ENCODE results near the gene OR13C5.
"Not testable (repeated sequence)": the region's sequence is repeated elsewhere in the genome, so short reads cannot be mapped to it uniquely, and the experiment has no call there.

The OR13C5 gene, protein sequence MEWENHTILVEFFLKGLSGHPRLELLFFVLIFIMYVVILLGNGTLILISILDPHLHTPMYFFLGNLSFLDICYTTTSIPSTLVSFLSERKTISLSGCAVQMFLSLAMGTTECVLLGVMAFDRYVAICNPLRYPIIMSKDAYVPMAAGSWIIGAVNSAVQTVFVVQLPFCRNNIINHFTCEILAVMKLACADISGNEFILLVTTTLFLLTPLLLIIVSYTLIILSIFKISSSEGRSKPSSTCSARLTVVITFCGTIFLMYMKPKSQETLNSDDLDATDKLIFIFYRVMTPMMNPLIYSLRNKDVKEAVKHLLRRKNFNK

GRCh38 chr9:104599313-104599712, at the start of gene OR13C5:
TSS of gene OR13C5 (minus strand) at chr9:104599413. CDS start at chr9:104599413, 0 bp downstream.
- not testable (repeated sequence) for DNase-seq

DNA sequence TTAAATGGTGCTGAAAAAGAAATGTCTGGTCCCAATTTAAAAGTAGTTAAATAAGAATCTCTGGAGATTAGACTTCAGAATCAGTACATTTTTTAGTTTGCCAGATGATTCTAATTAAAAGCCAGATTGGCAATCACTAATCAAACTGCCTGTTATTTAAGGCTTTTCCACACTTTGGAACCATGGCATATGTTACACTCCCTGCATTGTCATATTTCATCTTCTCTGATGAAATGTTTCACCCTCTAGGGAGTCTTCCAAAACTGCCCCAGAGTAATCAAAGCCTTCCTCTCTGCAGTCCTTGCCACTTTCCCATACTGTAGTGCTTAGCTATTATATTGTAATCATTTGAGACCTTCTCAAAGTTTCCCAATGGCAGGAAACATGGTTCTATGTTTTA, 36.2 kb upstream of the OR13C5 start:
- DNase-seq = no peak

DNA sequence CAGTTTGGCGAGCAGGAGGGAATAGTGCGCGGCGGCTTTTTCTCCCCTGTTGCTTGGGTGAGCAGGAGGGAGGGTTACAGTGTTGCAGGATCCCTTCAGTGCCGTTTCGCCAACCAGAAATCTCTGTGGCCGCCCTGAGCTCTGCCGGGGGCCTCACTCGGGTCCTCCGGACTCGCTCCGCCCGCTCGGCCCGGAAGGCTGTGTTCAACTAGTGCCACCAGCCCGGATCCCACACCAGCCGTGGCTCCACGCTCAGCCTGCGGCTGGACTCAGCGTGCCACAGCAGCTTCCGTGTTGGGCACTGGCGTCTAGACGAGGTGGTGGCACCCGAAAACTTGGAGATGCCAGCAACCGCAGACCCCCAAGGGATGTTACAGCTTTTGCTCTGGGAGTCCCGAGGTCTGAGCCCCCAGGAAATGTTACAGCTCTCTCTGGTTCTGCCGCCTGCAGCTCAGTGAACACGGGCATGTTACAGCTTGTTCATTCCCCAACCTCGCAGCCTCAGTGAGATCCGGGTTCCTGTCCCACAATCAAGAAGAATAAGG, 34.8 kb upstream of the OR13C5 start:
- DNase-seq = no peak

DNA sequence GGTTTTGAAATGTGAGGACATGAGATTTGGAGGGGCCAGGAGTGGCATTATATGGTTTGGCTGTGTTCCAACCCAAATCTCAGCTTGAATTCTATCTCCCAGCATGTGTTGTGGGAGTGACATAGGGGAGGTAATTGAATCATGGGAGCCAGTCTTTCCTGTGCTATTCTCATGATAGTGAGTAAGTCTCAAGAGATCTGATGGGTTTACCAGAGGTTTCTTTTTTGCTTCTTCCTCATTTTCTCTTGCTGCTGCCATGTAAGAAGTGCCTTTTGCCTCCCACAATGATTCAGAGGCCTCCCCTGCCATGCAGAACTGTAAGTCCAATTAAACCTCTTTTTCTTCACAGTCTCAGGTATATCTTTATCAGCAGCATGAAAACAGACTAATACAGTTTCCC, 26.8 kb upstream of the OR13C5 start:
- not testable (repeated sequence) for DNase-seq

- no peak for DNase-seq
Measured at GRCh38 chr9:104618104-104618503, 18.9 kb upstream of the OR13C5 start, which contains the start of gene OR13C9. TSS of gene OR13C9 (minus strand) at chr9:104618204. CDS start at chr9:104618204, 0 bp downstream.

- DNase-seq = no peak
Measured at GRCh38 chr9:104617418-104617817, 18.2 kb upstream of the OR13C5 start.

GRCh38 chr9:104611213-104611612, 12.0 kb upstream of the OR13C5 start:
- no peak for DNase-seq

GRCh38 chr9:104608336-104608735, 9.1 kb upstream of the OR13C5 start:
- no peak for DNase-seq

- DNase-seq = no peak
Measured at GRCh38 chr9:104606152-104606551, 6.9 kb upstream of the OR13C5 start.

DNA sequence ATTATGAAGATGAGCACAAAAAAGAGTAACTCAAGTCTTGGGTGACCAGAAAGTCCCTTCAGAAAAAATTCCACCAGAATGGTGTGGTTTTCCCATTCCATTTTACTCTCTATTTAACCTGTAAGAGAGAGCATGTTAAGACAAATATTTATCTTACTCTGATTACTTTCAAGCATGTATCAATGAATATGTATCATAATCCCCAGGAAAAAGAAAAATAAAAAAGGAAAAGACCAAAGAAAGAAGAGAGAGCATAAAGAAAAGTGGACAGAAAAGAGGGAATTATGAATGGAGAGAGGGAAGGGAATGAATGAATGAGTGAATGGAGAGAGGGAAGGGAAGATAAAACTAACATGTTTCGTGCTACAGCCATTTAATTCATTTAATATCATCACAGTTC, 6.3 kb upstream of the OR13C5 start, which contains the start of gene OR13C2:
Gene OR13C2 (minus strand): TSS at position 101 of the 400 bp plus-strand sequence. CDS start 0 bp downstream, at position 101.
- not testable (repeated sequence) for DNase-seq

DNA sequence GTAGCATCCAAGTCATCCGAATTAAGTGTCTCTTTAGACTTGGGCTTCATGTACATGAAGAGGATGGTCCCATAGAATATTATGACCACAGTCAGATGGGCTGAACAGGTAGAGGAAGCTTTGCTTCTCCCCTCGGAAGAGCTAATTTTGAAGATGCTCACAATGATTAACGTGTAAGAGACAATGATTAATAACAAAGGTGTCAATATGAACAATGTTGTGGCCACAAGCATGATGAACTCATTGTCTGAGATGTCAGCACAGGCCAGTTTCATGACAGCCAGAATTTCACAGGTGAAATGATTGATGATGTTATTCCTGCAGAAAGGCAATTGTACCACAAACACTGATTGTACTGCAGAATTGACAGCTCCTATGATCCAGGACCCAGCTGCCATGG, 5.6 kb upstream of the OR13C5 start:
- no peak for DNase-seq

- DNase-seq = not testable (repeated sequence)
Measured at GRCh38 chr9:104598749-104599148, 464 bp downstream of the OR13C5 start.

DNA sequence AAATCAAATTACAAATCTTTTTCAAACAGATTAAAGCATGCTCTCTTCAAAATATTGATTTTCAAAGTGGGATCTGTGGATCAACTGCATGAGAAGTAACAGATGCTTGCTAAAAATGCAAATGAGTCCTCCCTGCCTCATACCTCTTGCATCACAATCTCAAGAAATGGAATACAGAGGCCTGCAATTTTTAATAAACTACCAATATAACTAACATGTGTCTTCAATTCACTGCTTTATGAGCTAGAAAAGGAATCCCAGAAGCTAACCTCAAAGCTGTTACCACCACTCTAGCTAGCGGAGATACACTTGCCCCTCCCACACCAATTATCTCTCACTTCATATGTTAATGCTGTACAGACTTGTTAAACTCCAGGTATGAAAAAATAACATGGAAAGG, 9.6 kb downstream of the OR13C5 start:
- DNase-seq = no peak

GRCh38 chr9:104586496-104587180, 12.6 kb downstream of the OR13C5 start:
- no peak for DNase-seq

- DNase-seq = no peak
Measured at GRCh38 chr9:104580562-104580961, 18.7 kb downstream of the OR13C5 start.

- no peak for DNase-seq
Measured at GRCh38 chr9:104577263-104577662, 21.9 kb downstream of the OR13C5 start.

GRCh38 chr9:104575456-104575855, 23.8 kb downstream of the OR13C5 start:
- no peak for DNase-seq

DNA sequence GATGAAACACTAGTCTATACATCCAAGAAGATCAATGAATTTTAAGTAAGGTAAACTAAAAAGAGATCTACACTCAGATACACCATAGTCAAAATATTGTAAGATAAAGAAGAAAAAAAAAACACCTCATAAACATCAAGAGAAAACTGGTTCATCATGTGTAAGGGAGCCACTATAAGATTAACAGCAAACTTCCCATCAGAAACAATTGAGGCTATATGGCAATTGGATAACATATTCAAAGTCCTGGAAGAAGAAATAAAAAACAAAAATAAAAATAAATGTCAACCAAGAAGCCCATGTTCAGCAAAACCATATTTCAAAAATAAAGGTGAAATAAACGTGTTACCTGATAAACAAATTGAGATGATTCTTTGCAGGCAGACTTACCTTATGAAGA, 26.6 kb downstream of the OR13C5 start:
- DNase-seq = no peak

- no peak for DNase-seq
Measured at GRCh38 chr9:104568868-104569267, 30.3 kb downstream of the OR13C5 start, which contains the start of gene OR13C8. TSS of gene OR13C8 (plus strand) at chr9:104569168. CDS start at chr9:104569168, 0 bp downstream.

DNA sequence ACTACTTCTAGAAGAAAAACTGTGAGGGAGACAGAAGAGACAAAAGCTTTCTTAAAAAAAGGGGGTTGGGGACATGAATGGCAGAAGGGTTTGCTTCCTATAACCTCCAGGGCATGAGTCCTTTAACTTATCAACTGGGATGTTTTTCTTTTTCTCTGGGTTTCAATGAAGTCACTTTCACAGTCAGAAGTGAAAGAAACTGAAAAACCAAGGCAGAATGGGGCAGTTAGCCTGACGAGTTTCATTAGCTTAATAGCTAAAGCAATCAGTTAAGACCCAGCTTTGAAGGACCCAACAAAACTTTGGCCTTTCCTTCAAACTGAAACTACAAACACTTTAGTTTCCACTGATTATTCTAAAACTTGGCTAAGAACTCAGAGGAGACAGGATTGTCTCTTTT, 34.9 kb downstream of the OR13C5 start:
- DNase-seq = no peak

DNA sequence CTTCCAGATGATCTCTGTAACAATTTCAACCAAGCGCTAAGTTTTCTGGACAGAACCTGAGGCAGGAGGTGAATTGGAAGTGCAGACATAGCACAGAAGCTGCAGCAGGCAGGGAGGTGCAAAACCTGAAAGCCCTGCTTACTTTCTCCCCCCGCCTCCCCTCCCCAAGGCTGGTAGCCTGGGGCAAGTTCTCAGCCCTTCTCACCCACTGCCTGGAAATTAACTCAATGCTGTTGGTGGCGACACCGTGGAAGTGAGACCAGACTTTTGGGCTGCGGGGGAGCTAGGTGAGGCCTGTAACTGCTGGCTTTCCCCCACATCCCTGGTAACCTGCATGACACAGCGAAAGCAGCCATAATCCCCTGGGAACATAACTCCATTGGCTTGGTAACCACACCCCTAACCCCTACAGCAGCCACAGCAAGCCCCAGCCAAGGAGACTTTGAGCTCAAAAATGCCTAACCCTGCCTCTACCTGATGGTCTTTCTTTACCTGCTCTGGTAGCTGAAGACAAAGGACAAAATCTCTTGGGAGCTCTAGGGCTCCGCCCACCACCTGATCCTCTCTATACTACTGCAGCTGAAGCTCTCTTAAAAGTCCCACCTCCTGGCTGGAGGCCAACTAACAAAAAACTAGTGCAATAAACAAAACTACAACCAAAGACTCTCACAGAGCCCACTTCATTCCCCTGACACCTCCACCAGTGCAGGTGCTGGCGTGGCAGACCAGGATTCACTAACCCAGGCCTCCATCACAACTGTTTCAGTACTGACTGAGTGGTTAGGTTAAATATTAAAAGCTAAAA, 42.2 kb downstream of the OR13C5 start:
- DNase-seq = no peak

GRCh38 chr9:104555521-104555920, 43.7 kb downstream of the OR13C5 start:
- no peak for DNase-seq

DNA sequence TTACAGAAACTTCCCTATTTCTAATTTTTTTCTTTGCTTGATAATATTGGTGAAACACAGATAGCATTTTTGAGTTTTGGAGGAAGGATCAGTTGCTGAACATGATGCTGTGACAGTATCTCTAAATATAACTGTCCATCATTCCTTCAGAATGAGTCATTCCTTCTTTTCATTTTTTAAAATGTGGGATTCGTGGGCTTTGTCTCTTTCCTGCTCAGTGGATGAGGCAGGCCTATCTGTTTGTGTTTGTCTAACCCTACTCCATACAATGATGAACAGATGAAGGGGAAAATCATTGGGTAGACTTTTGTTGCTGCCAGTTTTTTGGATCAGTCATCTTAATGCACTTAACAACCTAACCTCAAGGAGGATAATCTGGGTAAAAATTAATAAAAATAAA, 46.0 kb downstream of the OR13C5 start:
- DNase-seq = no peak
